Occipital lobe (tissue), 2 donors: ENCODE results near the gene PTMS. TPM values are rescaled to one million over a fixed set of nuclear protein-coding genes. Genes with fewer than 3 reads are reported as not detected.
A peak's percentile ranks its signal among the peaks of the same experiment; 100 is the strongest.

Experiments
- DNase-seq: peaks from one replicate; lab custom pipeline; 2025; lab: John Stamatoyannopoulos, UW
- total RNA-seq: library from RNA; depleted of rRNA; stranded (reverse); fragments of >200 nt; gene quantifications from one replicate; pipeline ENCODE4 v1.2.3, GENCODE V29; 2014

PTMS gene
- total RNA-seq, 1 donor from 2014 or later: 26.8 TPM

DNA sequence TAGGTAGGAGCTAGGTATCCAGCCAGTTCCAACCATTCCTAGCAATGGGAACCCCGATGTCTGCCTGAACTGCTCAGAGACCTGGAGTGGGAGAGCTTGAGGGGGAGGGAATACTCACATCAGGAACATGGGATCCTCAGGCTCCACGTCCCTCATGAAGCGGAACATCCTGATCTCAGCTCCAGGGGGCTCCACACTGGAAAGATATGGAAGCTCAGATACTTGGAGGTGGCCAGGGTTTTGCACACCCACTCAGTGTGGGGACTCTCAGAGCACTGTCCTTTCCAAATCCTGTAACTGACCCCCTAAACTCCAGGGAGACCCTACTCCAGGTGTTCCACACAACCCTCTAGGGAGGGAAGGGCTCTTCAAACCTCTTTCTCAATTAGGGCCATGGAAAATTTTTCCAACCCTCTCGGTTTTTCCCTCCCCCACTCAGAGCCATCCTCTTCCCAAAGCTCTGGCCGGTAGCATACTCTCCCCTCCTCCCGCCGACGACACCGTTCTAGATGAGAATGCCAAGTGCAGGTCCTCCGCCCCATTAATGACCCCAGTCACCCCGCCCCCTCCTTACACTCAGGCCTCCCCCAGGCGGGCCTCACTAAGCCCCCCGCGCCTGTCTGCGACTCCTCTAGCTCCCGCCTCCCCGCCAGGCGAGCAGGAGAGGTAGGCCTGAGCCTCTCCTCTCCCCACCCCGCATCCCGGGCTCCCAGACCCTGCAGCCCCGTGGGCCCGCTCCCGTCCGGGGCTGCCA, 13.8 kb upstream of the PTMS start:
- DNase-seq: no peak

DNA sequence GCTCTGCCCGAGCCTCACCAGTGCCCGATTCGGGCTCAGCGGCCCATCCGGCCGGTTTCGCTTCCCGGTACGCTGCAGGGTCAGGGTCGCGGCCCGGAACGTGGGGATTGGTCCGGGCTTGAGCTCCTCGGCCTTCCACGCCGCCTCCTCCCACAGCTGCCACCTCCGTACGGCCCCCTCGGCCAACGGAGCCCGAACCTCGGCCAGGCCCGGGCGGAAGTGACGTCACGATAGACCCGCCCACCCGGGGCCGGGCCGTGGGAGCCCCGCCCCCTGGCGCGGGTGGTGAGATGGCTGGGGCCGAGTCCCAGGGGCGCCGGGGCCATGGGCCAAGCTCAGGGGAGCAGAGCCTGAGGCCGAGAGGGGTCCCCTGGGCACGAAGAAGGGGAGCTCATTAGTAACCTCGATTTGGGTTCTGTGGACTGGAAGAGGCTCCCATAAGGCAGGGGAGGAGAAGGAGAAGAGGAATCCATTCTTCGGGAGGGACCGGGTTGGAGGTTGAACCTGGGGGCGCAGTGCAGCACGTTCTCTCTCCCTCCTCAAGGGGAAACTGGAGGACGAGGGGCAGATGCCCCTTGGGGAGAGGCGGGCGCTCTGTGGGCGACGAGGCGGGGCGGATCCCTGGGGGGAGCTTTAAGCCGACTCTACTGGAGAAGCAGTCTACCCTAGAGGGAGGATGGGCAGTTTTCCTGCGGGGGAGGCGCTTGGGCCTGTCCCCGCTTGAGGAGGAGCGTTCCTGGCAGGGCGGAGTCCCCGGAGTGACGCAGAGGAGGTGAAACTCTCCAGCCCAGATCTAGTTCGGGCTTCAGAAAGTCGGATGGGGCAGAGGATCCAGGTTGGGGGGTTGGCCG, 13.0 kb upstream of the PTMS start, which contains the start of gene MLF2:
TSS of gene MLF2 (minus strand) at position 221 of the 851 bp plus-strand sequence. CDS start 807 bp downstream, outside the sequence.
- peak; percentile 95 for DNase-seq

DNA sequence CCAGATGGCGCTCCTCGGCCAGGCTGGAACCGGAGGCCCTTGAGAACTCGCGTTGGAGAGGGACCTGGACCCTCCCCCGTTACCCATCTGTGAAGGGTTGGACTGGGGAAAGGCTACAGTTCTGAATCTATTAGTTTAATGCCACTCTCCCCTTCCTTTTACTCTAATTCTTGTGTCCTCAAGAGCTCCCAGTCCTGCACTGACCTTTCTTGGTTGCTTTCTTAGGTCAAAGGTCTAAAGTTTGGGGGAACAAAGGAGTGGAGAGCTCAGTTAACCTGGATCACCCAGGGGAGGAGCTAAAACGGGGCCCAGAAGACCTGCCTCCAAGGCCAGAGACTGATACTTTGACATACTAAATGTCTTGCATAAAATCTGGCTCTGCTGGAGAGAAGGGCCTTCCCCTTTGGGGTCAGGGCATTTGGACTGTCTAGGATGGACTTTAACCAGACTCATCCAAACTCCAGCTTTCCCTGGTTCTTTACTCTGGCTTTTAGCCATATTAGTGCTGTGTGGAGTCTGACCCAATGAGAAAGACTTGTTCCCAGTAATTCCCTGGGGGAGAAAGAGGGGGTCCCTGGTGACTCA, 12.3 kb upstream of the PTMS start:
- DNase-seq: no peak

DNA sequence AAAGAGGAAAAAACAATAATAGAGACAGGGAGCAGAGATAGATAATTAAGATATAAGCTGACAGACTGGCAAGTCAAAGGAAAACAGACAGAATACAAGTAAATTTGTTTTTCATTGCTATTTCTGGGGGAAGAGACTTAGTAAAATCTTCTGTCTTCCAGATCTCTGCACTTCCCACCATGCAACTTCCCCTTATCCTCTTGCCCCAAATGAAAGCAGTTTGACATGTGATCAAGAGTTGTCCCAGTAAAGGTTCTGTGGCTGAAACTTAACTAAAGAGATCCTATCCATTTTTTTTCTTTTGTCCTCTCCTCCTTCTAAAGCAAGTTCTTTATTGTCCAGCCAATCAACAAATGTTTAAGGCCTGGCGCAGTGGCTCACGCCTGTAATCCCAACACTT, 11.8 kb upstream of the PTMS start:
- DNase-seq: no peak

DNA sequence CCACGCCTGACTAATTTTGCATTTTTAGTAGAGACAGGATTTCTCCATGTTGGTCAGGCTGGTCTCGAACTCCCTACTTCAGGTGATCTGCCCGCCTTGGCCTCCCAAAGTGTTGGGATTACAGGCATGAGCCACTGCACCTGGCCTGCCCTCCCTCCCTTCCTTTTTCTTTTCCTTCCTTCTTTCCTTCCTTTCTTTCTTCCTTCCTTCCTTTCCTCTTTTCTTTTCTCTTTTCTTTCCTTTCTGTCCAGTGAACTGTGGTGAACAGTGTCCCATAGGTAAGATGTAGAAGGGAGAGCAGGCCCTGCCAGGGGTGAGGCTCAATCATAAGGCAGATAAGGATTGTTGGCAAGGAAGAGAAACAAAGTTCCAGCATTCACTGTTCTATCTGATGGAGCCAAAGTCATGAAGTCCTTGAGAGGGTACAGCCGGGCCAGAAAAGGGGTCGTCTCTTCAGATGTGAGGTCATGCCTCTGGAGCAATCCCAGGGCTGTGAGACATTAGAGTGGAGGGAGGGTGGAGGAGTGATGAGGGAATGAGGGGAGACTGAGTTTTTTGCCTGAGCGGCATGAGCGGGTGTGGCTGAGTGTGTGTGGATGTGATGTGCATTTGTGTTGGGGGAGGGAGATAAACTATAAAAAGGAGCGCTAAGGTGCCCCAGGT, 9.0 kb upstream of the PTMS start:
- DNase-seq: no peak

DNA sequence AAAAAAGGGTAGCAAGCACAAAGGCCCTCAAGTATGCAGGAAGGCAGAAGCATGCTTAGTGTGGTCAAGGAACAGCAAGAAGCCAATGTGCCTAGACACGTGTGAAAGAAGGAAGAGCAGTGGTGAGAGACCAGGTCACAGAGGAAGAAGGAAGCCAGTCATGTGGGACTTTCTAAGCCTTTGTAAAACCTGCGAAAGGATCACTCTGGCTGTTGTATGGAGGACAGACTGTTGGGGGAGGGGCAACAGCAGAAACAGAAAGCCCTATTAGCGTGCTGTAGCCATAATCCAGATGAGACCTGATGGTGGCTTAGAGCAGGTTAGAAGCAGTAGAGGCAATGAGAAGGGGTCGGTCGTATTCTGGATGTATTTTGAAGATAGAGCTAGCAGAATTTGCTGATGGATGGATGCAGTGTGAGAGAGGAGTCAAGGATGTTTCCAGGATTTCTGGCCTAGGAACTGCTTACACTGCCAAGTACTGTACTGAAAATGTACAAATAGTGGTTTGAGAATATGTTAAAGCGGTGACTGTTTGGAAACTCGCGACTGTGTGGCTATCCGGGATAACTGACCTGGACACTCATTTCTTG, 7.6 kb upstream of the PTMS start:
- DNase-seq: no peak

DNA sequence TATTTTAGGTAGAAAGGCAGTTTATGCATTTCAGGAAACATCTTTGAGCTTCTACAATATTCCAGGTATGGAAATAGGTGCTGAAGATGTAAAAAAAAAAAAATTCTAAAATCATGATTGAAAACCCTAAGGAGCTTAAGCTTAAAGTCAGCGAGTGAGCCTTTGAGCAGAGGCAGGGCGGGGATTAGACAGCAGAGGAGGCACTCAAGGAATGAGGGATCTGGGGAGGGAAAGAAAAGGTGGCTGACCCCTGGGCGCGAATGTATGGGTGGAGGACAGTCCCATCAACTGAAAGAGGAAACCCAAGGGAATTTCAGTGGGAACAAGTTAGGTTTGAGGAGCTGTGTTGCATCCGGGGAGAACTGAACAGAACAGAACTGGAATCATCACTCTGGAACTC, 6.4 kb upstream of the PTMS start:
- no peak for DNase-seq

DNA sequence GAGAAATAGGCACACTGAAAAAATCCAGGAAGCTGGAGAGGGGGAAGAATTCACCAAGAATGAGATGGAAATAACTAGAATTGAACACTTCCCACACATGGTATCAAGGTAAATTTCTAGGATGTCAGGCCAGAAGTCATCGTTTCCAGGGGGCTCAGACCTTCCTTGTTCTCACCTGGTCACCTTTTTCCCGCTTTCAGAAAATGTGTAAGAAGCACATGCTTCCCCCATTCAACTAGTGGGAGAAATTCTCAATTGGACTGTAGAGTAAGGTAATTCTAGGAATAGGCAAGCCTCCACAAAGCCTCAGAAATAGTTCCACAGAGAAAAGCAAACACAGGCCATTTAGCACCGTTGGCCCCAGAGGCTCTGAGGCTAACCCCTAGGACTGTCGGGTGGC, 2.8 kb upstream of the PTMS start:
- no peak for DNase-seq

DNA sequence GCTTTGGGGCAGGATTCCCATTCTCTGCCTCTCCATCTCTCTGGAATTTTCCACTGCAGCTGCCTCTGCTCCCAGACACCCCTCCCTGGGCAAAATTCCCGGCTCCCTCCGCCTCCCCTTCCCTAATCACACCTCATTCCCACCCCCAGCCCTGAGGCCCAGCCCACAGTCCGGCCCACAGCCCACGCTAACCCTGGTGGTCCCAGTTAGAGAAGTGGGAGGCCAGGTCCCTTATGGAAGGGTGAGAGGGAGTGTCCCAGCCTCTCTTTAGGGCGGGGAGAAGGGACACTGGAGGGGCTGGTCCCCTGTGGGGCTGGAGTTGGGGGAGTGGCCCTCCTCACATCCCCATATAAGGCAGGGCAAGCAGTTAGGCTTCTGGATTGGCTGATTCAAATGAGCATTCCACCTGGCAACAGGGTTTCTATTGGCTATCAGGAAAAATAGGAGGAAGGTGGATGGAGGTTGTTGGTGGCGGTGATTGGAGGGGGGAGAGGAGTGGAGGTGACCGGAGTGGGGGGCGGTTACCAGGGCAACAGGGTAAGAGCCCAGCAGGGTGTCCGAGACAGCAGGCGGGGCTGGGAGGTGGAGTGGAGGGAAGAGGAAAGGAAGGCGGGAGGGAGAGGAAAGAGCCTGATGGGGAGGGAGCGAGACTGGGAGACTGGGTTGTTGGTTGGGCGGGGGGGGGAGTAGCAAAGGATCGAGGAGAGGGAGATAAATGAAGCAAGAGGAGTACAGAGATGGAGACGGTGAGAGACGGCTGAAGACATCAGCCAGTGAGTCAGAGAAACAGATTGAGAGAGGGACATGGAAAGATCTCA, 1.9 kb upstream of the PTMS start:
- peak; percentile 93 for DNase-seq

DNA sequence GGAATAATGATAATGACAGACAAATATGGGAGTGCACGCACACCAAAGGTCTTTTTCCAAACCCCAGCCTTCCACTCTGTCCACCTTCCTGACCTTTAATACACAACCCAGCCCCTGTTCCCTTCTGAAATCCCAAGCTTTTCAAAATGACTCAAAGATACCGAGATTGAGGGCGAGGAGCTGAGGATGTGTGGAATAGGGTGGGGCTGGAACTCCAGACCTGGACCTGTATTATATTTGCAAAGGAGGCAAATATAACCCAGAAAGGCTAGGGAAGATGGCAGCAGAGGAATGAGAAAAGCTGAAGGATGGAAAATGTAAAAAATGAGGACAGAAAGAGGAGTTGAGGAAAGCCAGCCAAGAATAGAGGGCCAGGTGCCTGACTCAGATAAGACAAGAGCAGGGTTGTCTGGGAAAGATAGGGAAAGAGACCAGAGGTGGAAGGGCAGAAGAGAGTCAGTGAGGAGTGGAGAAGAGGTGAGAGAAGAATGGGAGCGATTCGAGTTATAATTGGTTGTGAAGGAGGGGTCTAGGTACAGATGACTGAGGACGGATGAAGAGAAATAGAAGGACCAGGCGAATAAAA, 1.0 kb upstream of the PTMS start:
- no peak for DNase-seq

DNA sequence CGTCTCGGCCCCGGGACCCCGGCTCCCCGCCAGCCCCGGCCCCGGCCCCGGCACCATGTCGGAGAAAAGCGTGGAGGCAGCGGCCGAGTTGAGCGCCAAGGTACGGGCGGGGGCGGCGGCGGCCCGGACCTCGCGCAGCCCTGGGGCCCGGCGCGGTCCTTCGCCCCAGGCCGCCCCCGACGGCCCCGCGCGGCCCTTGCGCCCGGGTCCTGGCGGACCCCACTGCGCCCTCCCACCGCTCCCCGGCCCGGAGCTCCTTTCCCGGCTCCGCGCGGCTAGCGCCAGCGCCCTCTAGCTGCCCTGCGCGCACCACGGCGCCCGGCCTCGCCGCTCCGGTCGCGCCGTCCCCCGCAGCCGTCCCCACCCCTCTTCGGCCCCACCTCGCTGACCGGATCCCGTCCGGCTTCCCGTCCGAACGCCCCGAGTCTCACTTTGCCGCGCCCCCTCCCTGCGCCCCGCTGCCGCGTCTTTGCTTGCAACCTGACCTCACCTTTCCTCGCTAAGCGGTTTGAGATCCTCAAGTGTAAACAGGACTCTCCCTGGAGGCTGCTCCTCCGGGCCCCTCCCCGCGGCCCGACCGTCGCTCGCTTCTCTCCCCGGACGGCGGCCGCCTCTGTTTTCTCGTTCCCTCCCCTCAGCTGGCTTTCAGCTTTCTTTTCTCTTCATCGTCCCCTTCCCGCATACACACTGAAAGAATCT, 637 bp downstream of the PTMS start:
- peak; percentile 38 for DNase-seq

DNA sequence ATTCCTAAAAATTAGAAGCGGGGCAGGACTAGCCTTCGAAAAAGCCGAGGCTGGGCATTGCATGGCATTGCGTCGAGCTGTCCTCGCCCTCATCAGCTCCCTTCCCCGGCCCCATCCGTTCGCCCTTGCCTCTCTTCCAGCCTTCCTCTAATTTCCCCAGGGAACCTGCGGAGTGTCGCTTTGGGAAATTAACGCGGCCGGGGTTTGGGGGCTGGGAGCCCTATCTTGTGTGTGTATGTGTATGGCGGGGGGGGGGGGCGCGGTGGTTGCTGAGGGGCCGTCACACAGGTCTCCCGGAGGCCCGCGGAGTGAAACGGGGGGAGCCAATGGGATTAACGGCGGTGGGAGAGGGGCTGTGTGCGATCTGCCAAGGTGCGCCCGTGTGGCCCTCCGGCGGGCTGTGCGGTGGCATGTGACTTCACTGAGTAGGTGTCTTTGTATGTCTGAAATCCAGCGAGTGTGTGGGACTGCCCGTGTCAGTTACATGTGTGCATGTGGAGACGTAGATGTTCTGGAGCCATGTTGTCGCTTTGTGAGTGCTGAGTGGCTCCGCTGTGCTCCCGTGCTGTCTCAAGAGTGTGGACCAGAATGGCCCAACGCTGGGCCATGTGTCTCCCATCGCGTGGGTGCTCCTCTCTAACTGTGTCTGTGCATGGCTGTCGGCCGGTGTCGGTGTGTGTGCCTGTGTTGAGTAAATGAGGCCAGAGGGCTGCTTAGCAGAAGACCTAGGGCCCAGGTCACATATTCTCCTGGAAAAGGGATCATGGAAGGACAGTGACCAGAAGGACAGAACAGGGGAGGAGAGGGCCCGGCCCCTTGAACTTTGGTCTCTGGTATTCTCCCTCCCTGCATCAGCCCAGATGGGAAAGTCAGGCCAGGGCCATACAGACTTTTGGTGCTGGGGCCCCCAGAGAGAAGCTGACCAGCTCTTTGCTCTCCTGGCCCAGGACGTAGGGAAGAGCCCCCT, 1.5 kb downstream of the PTMS start:
- peak; percentile 65 for DNase-seq

DNA sequence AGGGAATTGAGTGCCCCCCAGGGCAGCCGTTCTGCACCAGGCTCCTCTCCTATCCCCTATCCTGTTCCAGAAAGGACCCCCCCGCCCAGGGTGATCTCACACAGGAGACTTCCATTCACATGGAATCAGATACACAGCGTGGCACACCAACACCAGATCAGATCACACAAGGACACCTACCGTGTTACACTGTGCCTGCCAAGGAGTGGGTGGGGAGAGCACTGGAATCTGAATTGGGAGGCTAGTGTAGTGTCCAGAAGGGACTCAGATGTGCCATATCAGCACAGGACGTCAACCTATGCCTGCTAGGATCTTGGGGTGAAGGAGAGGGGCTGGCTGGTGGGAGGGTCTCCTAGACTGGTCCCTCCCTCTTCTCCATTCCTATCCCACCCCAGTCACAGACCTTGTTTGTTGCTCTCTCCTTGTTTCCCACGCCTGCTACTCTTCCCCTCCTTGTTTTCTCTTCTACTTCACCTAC, 2.3 kb downstream of the PTMS start:
- DNase-seq: no peak

DNA sequence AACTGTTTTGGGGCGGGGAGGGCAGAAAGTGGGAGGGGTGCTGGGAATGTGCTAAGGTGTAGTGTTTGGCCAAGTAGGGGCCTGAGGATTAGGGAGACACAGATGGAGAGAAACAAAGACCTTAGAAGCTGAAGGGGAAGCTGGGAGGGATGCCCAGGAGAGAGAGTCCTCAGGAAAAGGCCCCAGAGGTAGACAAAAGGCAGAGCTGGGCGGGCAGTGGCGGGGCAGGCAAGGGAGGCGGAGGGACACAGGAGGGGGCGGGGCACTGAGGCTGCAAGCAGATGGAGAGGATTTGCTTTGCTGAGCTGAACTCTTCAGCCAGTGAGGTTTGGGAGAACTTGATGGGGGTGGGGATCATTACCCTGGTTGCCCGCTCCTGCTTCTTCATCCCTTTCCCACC, 2.8 kb downstream of the PTMS start:
- no peak for DNase-seq

DNA sequence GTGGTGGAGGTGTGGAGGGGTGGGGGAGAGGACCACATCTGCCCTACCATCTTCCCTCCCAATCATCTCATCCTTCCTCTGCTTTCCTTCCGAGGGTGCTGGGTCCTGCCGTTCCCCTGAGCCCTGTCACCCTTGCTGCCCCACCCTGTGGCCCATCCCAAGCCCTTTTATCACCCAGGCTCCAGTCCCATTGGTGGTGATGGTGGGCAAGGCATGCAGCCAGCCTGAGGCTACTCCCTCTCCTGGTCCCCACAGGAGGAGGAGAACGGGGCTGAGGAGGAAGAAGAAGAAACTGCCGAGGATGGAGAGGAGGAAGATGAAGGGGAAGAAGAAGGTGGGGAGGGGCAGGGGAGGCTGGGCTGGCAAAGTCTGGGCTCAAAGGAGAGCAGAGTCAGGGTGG, 3.5 kb downstream of the PTMS start:
- DNase-seq: no peak

DNA sequence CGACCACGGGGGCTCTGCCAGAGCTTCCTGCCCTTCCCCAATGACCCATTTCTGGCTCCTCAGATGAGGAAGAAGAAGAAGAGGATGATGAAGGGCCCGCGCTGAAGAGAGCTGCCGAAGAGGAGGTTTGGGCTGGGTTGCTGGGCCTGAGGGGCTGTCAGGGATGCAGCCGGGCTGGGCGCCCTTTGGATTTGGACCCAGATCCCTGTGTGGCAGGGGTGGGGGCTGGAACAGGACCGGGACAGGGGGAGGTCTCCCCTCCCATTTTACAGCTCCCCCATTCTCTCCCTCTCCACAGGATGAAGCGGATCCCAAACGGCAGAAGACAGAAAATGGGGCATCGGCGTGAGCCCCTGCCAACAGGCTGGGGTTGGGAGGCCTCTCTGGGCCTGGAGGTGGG, 3.9 kb downstream of the PTMS start:
- no peak for DNase-seq

DNA sequence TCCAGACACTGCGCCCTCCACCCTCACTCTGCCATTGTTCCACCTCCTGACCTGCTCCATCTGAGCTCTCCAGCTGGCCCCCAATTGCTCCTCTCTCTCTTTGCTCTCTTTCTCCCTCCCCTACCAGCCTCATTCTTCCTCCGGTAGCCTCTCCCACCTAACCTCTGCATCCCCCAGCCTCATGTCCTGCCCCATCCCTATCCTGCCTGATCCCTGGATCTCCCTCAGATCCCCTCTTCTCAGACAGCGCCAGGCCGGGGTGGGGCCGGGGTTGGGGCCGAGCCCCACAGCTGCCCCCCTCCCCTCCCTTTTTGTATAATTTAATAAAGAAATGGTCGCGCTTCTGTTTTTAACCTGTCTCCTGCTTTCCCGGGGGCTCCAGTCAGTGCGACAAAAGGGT, 4.4 kb downstream of the PTMS start:
- DNase-seq: no peak

DNA sequence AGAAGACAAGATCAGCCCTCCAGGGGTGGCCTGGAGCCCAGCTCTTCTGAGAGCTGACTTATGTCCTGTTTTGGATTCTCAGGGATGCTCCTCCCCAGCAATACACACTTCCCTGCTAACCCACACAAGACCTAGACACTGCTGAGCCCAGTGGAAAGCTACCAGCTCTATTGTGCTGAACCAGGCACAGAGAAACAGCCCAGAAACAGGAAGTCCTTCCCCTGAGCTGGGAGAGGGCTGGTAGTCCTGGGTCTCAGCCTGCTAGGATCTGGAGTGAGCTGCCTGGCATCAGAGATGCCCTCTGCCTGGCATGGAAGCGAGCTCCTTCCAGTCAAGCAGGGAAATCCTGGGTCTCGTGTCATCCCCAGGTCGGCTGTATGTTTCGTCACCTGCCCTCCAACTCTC, 4.9 kb downstream of the PTMS start:
- DNase-seq: peak; percentile 57
